ENCODE measurements around the gene PCDHB12.
"Not testable (repeated sequence)": the region's sequence is repeated elsewhere in the genome, so short reads cannot be mapped to it uniquely, and the experiment has no call there.

Gene PCDHB12

DNA sequence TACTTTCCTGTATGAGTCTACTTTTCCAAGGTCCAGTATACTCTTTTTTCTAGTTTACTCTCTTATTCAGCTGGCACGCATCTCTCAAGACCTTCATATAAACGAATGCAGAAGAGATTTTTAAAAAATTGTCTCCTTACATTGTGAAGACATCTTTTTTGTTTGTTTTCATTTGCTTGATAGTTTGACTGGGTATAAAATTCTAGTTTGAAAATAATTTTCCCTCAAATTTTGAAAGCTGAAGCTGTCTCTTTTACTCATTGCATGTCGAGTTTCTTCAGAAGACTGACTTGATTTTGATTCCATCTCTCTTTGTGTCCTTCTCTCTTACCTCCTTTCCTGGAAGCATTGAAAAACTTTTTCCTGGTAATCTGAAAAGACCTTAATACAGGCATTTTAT lies 12.2 kb upstream of the PCDHB12 start:
- Histone ChIP-seq H3K4me3 (ENCODE audit: low read depth, low read length, poor library complexity, severe bottlenecking) (no peak overlapping the region), H3K4me2 (ENCODE audit: low read length) (no peak overlapping the region), H3K79me2 (ENCODE audit: insufficient read depth, low read length) (no peaks in the 10 kb centered on the region), H4K20me1 (ENCODE audit: insufficient read depth, low read length) (no peaks in the 10 kb centered on the region), H3F3A (ENCODE audit: insufficient read depth, low read length) (no peaks in the 10 kb centered on the region), H3K9me2 (ENCODE audit: low read depth, low read length) (no peaks in the 10 kb centered on the region), H2AFZ (ENCODE audit: low read length) (no peak overlapping the region), H3K27ac (ENCODE audit: low read depth, low read length, poor library complexity, severe bottlenecking) (no peak overlapping the region), H3K9me3 (ENCODE audit: low read length) (peaks cover 3% of the 10 kb centered on the region), H3K27me3 (ENCODE audit: insufficient read depth, low read length) (no peaks in the 10 kb centered on the region), H3K9ac (ENCODE audit: low read length) (no peak overlapping the region), H3K4me1 (ENCODE audit: insufficient read depth, low read length, severe bottlenecking) (no peaks in the 10 kb centered on the region), H3K36me3 (ENCODE audit: insufficient read depth, low read length) (no peaks in the 10 kb centered on the region)
- no peak for TF ChIP-seq EZH2 (IDR thresholded peaks at IDR 0.05; ENCODE audit: borderline replicate concordance, low read length)
- TF ChIP-seq, protein P1, sequence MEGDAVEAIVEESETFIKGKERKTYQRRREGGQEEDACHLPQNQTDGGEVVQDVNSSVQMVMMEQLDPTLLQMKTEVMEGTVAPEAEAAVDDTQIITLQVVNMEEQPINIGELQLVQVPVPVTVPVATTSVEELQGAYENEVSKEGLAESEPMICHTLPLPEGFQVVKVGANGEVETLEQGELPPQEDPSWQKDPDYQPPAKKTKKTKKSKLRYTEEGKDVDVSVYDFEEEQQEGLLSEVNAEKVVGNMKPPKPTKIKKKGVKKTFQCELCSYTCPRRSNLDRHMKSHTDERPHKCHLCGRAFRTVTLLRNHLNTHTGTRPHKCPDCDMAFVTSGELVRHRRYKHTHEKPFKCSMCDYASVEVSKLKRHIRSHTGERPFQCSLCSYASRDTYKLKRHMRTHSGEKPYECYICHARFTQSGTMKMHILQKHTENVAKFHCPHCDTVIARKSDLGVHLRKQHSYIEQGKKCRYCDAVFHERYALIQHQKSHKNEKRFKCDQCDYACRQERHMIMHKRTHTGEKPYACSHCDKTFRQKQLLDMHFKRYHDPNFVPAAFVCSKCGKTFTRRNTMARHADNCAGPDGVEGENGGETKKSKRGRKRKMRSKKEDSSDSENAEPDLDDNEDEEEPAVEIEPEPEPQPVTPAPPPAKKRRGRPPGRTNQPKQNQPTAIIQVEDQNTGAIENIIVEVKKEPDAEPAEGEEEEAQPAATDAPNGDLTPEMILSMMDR (IDR thresholded peaks at IDR 0.05; ENCODE audit: low read length), result no peak

DNA sequence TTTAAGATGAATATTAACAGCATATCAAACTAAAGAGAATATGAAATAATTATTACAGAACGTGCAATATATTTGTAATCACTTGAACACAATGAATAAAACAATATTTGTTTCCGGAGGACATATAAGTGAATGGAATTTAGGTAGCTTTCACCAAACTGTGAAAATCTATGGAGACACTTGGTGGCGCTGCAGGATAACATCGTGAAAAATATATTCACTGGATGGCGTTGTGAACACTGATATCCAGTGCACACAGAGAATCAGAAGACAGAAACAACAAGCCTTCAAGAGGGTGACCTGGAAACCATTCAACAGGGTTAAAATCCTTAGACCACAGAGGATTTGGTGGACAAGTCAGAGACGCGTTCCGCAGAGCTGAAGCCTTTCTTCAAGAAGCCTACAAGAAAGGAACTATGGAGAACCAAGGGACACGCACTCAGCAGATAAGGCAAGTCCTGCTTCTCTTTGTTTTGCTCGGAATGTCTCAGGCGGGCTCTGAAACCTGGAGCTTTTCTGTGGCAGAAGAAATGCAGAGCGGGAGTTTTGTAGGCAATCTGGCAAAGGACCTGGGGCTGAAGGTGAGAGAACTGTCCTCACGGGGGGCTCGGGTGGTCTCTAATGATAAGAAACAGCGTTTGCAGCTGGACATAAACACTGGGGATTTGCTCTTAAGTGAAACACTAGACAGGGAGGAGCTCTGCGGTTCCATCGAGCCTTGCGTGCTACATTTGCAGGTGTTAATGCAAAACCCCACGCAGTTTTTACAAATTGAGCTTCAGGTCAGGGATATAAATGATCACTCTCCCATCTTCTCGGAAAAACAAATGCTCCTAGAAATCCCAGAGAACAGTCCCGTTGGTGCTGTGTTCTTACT lies 8.9 kb upstream of the PCDHB12 start, which contains the start of gene PCDHB11:
TSS of gene PCDHB11 (plus strand) at position 269 of the 877 bp plus-strand sequence. CDS start at position 417, 148 bp downstream.
- Histone ChIP-seq H3K9me3 (ENCODE audit: low read length) (peaks cover 3% of the 10 kb centered on the region), H3K36me3 (ENCODE audit: insufficient read depth, low read length) (no peaks in the 10 kb centered on the region), H3K79me2 (ENCODE audit: insufficient read depth, low read length) (no peaks in the 10 kb centered on the region), H3K9ac (ENCODE audit: low read length) (no peak within 1 kb of the TSS), H3K4me2 (ENCODE audit: low read length) (peak within 1 kb of the TSS; percentile 51), H3F3A (ENCODE audit: insufficient read depth, low read length) (no peaks in the 10 kb centered on the region), H4K20me1 (ENCODE audit: insufficient read depth, low read length) (no peaks in the 10 kb centered on the region), H3K27ac (ENCODE audit: low read depth, low read length, poor library complexity, severe bottlenecking) (no peak within 1 kb of the TSS), H3K27me3 (ENCODE audit: insufficient read depth, low read length) (no peaks in the 10 kb centered on the region), H3K9me2 (ENCODE audit: low read depth, low read length) (no peaks in the 10 kb centered on the region), H3K4me3 (ENCODE audit: low read depth, low read length, poor library complexity, severe bottlenecking) (peak within 1 kb of the TSS; percentile 7), H3K4me1 (ENCODE audit: insufficient read depth, low read length, severe bottlenecking) (no peaks in the 10 kb centered on the region), H2AFZ (ENCODE audit: low read length) (no peak within 1 kb of the TSS; the same call in 1 of the 2 replicates)
- TF ChIP-seq, protein P1 (IDR thresholded peaks at IDR 0.05; ENCODE audit: low read length), result peak; percentile 58; the same call in 1 of the 2 replicates
- TF ChIP-seq EZH2 (IDR thresholded peaks at IDR 0.05; ENCODE audit: borderline replicate concordance, low read length), result no peak

DNA sequence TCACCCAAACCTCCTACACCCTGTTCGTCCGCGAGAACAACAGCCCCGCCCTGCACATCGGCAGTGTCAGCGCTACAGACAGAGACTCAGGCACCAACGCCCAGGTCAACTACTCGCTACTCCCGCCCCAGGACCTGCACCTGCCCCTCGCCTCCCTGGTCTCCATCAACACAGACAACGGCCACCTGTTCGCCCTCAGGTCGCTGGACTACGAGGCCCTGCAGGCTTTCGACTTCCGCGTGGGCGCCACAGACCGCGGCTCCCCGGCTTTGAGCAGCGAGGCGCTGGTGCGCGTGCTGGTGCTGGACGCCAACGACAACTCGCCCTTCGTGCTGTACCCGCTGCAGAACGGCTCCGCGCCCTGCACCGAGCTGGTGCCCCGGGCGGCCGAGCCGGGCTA lies 7.4 kb upstream of the PCDHB12 start:
- not testable (repeated sequence) for H3K9ac ChIP-seq (ENCODE audit: low read length); H2AFZ ChIP-seq (ENCODE audit: low read length); H3K4me1 ChIP-seq (ENCODE audit: insufficient read depth, low read length, severe bottlenecking); H3F3A ChIP-seq (ENCODE audit: insufficient read depth, low read length); H3K9me2 ChIP-seq (ENCODE audit: low read depth, low read length); H4K20me1 ChIP-seq (ENCODE audit: insufficient read depth, low read length); H3K9me3 ChIP-seq (ENCODE audit: low read length); H3K4me3 ChIP-seq (ENCODE audit: low read depth, low read length, poor library complexity, severe bottlenecking); H3K36me3 ChIP-seq (ENCODE audit: insufficient read depth, low read length); H3K27ac ChIP-seq (ENCODE audit: low read depth, low read length, poor library complexity, severe bottlenecking); H3K27me3 ChIP-seq (ENCODE audit: insufficient read depth, low read length); H3K79me2 ChIP-seq (ENCODE audit: insufficient read depth, low read length); H3K4me2 ChIP-seq (ENCODE audit: low read length)

DNA sequence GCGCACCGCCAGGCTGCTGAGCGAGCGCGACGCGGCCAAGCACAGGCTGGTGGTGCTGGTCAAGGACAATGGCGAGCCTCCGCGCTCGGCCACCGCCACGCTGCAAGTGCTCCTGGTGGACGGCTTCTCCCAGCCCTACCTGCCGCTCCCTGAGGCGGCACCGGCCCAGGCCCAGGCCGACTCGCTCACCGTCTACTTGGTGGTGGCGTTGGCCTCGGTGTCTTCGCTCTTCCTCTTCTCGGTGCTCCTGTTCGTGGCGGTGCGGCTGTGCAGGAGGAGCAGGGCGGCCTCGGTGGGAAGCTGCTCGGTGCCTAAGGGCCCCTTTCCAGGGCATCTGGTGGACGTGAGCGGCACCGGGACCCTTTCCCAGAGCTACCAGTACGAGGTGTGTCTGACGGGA lies 6.9 kb upstream of the PCDHB12 start:
- not testable (repeated sequence) for H3K9me2 ChIP-seq (ENCODE audit: low read depth, low read length); H3K27ac ChIP-seq (ENCODE audit: low read depth, low read length, poor library complexity, severe bottlenecking); H4K20me1 ChIP-seq (ENCODE audit: insufficient read depth, low read length); H3K9ac ChIP-seq (ENCODE audit: low read length); H3K4me3 ChIP-seq (ENCODE audit: low read depth, low read length, poor library complexity, severe bottlenecking); H3K9me3 ChIP-seq (ENCODE audit: low read length); H2AFZ ChIP-seq (ENCODE audit: low read length); H3F3A ChIP-seq (ENCODE audit: insufficient read depth, low read length); H3K27me3 ChIP-seq (ENCODE audit: insufficient read depth, low read length); H3K4me2 ChIP-seq (ENCODE audit: low read length); H3K4me1 ChIP-seq (ENCODE audit: insufficient read depth, low read length, severe bottlenecking); H3K36me3 ChIP-seq (ENCODE audit: insufficient read depth, low read length); H3K79me2 ChIP-seq (ENCODE audit: insufficient read depth, low read length)

DNA sequence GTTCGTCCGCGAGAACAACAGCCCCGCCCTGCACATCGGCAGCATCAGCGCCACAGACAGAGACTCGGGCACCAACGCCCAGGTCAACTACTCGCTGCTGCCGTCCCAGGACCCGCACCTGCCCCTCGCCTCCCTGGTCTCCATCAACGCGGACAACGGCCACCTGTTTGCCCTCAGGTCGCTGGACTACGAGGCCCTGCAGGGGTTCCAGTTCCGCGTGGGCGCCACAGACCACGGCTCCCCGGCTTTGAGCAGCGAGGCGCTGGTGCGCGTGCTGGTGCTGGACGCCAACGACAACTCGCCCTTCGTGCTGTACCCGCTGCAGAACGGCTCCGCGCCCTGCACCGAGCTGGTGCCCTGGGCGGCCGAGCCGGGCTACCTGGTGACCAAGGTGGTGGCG lies 1.8 kb downstream of the PCDHB12 start:
- not testable (repeated sequence) for H3K9me3 ChIP-seq (ENCODE audit: low read length); H3K9me2 ChIP-seq (ENCODE audit: low read depth, low read length); H3K4me2 ChIP-seq (ENCODE audit: low read length); H3K9ac ChIP-seq (ENCODE audit: low read length); H3K4me1 ChIP-seq (ENCODE audit: insufficient read depth, low read length, severe bottlenecking); H3F3A ChIP-seq (ENCODE audit: insufficient read depth, low read length); H3K27ac ChIP-seq (ENCODE audit: low read depth, low read length, poor library complexity, severe bottlenecking); H3K27me3 ChIP-seq (ENCODE audit: insufficient read depth, low read length); H2AFZ ChIP-seq (ENCODE audit: low read length); H3K79me2 ChIP-seq (ENCODE audit: insufficient read depth, low read length); H3K36me3 ChIP-seq (ENCODE audit: insufficient read depth, low read length); H4K20me1 ChIP-seq (ENCODE audit: insufficient read depth, low read length); H3K4me3 ChIP-seq (ENCODE audit: low read depth, low read length, poor library complexity, severe bottlenecking)

DNA sequence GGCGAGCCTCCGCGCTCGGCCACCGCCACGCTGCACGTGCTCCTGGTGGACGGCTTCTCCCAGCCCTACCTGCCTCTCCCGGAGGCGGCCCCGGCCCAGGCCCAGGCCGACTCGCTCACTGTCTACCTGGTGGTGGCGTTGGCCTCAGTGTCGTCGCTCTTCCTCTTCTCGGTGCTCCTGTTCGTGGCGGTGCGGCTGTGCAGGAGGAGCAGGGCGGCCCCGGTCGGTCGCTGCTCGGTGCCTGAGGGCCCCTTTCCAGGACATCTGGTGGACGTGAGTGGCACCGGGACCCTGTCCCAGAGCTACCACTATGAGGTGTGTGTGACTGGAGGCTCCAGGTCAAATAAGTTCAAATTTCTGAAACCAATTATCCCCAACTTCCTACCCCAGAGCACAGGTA lies 2.3 kb downstream of the PCDHB12 start:
- H3K9me3 ChIP-seq (ENCODE audit: low read length); H4K20me1 ChIP-seq (ENCODE audit: insufficient read depth, low read length): not testable (repeated sequence)

More for the DNA sequence above, 2.3 kb downstream of the PCDHB12 start:
- not testable (repeated sequence) for H3K4me1 ChIP-seq (ENCODE audit: insufficient read depth, low read length, severe bottlenecking); H3K36me3 ChIP-seq (ENCODE audit: insufficient read depth, low read length); H3K9me2 ChIP-seq (ENCODE audit: low read depth, low read length); H3F3A ChIP-seq (ENCODE audit: insufficient read depth, low read length); H3K27ac ChIP-seq (ENCODE audit: low read depth, low read length, poor library complexity, severe bottlenecking); H3K27me3 ChIP-seq (ENCODE audit: insufficient read depth, low read length); H3K4me2 ChIP-seq (ENCODE audit: low read length); H3K79me2 ChIP-seq (ENCODE audit: insufficient read depth, low read length); H2AFZ ChIP-seq (ENCODE audit: low read length); H3K4me3 ChIP-seq (ENCODE audit: low read depth, low read length, poor library complexity, severe bottlenecking); H3K9ac ChIP-seq (ENCODE audit: low read length)

All from OCI-LY1 (cell line).